ENCODE measurements around the gene REX1BD.

DNA sequence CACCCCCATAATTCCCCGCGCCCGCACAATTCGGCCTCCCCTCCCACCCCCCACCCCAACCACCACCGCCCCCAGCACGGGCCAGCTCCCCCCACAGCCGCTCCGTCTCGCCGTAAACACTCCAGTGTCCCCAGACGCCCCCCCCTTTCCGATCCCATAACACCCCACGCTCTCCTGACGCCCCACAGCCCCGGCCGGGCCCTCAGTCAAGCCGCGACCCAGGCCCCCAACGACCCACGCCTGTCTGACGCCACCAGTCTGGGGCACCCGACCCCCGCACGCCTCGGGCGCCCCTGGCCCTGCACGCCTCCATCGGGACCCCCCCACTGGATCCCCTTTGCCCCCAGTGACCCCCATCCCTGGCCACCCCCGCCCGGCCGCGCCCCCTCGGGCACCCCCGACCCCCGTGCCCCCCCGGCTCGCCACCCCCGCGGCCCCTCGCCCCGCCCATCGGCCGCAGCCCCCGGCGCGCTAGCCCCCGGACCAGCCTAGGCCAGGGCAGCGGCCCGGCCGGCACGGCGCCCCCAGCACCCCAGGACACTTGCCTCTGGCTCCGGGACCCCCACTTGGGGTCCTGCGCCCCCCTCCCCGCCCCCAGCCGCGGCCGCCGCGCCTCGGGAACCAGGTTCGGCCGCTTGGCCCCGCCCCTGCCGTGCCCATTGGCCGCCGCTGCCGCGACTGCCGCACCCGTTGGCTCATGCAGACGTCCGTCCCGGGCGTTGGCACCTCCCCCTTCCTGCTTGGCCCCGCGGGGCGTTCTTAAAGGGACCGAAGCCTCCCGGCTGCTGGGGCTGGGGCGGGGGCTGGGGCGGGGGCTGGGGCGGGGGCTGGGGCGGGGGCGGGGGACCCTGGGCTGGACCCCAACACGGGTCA, 45.4 kb upstream of the REX1BD start, which contains the start of gene FKBP8:
- TF ChIP-seq, protein P1, sequence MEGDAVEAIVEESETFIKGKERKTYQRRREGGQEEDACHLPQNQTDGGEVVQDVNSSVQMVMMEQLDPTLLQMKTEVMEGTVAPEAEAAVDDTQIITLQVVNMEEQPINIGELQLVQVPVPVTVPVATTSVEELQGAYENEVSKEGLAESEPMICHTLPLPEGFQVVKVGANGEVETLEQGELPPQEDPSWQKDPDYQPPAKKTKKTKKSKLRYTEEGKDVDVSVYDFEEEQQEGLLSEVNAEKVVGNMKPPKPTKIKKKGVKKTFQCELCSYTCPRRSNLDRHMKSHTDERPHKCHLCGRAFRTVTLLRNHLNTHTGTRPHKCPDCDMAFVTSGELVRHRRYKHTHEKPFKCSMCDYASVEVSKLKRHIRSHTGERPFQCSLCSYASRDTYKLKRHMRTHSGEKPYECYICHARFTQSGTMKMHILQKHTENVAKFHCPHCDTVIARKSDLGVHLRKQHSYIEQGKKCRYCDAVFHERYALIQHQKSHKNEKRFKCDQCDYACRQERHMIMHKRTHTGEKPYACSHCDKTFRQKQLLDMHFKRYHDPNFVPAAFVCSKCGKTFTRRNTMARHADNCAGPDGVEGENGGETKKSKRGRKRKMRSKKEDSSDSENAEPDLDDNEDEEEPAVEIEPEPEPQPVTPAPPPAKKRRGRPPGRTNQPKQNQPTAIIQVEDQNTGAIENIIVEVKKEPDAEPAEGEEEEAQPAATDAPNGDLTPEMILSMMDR (conservative IDR thresholded peaks at IDR 0.05) = no peak
- no peak for TF ChIP-seq ZFX (IDR thresholded peaks at IDR 0.05)
